Globus pallidus (tissue), 1 donor: ENCODE measurements around the gene NBPF1.
"Not testable (repeated sequence)": the region's sequence is repeated elsewhere in the genome, so short reads cannot be mapped to it uniquely, and the experiment has no call there.

Source experiments
- DNase-seq: peaks from one replicate; pipeline ENCODE4 v3.0.0-alpha.2; 2015; ENCODE audit warnings: low spot score

NBPF1 gene

DNA sequence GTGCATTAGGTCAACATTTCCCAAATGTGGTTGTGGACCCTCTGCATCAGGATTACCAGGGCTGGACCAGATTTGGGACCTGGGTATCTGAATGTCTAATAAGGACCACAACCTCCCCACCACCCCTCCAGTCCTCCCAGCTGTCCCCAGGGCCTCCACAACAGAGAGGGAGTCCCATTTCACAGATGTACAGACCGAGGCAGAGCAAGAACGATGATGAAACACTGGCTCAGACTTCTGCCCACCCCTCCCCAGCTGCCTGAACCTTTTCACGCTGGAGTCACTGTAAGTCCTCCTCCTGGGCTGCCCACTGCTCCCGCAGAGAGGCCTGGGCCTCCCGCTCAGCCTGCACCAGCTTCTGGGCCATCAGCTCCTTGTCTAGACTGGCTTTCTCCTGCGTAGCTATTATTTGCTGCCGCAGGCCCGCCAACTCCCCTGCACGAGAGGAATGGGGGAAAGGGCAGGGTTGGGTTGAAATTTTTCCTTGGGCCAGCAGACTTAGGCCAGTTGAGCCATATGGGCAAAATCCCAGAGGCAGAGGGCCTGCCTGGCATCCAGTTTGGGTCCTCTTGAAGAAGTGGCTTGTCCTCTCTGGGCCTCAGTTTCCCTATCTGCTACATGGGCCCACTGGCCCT is 8.4 kb upstream of the NBPF1 start:
- not testable (repeated sequence) for DNase-seq

DNA sequence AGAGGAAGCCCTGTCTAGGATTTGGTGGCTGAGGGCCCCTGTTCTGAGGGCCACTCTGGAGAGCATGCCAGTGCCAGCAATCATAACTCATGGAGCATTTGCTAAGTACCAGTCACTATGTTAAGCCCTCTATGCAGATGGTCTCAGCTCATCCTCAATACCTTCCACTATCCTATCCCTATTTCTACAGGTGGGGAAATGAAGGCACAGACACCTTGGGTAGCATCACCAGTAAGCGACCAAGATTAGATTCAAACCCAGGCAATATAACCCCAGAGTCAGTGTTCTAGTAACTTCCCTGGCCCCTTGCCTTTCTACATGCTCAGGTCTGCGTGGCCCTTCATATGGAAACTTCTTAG is 7.9 kb upstream of the NBPF1 start:
- no peak for DNase-seq

DNA sequence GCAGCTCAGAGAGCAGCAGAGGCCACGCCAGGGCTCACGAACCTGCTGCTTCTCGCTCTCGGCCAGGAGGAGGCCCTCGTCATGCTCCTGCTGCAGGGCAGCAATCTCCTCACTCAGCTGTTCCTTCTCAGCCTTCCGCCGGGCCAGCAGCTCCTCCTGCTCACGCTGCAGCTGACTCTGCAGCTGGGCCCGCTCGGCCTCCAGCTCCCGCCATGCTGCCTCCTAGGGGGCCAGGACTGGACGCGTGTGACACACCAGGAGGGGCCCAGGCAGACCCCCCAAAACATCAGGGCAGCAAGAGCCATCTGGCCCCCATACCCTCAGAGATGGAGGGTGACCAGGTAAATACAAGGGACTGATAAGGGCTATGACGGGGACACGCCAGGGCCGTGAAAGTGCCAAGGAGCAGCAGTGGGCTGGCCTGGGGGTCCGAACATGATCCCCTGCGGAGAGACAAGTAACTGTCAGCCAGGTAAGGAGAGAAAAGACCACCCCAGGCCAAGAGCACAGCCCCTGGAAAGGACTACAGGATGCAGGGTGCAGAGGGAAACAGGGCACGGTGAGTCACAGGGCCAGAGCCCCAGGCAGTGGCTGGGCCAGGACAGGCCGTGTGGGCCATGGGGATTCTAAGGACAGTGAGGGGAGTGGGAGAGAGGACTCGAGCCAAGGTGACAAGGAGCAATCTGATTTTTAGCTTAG is 6.6 kb upstream of the NBPF1 start:
- DNase-seq = not testable (repeated sequence)

DNA sequence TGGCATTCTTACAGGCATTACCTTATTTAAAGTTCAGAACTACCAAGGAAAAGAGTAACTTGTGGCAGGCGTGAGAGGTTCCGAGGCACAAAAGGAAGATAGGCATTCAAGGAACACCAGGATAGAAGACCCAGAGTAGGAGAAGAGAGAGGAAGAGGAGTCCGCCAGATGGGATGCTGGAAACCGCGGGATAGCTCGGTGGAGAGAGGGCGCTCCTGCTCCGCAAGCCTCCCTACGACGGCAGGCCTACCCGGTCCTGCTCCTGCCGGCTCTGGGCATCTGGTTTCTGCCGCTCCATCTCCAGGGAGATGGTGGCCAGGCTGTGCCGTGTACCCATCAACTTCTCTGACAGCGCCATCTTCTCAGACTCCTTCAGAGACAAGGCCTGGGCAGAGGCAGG is 5.4 kb upstream of the NBPF1 start:
- DNase-seq = no peak

DNA sequence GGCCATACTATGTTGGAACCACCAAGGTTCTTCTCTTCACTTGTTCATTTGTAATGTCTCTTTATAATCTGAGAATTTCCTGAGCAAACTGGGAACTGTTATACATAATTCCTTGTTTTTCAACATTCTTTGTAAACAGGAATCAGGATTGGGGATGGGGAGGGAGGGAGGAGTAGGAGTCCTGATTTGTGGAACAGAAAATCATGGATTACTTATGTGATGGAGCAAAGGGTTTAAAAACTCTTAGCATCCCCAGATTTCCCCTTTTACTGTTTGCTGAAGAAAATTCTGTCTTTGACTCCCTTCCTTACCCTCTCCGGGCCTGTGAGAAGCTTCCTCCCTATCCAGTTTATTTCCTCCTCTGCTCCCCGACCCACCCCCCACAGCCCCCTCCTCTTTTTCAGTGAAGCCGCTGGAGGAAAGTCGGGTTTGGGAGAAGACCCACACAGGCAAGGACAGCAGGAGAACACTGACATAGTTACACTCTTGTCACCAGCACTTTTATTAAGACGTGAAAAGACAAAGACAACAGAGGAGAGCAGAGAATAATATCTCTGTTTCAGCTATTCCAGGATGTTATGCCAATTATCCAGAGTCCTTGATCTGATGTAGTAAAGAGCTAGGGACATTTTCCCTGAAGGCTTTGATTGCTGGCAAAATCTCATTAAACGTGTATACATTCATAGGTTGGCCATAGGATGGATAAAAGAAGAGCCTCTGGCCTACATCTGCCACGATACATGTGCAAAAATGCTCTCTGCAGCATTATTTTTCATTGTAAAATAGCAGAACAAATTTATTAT is 4.6 kb upstream of the NBPF1 start:
- no peak for DNase-seq

DNA sequence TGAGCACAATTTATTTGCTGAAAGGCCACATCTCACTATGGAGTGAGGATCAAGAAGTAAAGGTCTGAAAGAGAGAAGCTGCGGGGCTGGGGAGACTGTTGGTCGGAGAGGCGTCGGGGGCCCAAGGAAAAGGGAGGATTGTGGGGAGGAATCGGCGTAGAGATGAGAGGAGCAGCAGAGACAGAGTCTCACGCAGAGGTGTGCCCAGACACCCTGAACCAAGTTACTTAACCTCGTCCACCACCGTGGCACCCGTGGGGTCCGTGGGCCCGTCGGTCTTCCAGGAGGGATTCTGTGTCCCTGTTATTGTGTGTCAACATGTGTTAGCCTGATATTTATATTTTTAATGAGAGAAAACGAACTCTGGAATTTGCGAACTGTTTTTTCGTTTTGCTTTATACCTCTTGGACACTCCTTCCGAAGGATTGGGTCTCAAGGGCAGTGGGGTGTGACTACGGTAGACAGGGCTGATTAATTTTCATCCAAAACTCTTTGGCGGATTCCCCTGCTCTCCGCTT is 3.8 kb upstream of the NBPF1 start:
- DNase-seq = no peak

DNA sequence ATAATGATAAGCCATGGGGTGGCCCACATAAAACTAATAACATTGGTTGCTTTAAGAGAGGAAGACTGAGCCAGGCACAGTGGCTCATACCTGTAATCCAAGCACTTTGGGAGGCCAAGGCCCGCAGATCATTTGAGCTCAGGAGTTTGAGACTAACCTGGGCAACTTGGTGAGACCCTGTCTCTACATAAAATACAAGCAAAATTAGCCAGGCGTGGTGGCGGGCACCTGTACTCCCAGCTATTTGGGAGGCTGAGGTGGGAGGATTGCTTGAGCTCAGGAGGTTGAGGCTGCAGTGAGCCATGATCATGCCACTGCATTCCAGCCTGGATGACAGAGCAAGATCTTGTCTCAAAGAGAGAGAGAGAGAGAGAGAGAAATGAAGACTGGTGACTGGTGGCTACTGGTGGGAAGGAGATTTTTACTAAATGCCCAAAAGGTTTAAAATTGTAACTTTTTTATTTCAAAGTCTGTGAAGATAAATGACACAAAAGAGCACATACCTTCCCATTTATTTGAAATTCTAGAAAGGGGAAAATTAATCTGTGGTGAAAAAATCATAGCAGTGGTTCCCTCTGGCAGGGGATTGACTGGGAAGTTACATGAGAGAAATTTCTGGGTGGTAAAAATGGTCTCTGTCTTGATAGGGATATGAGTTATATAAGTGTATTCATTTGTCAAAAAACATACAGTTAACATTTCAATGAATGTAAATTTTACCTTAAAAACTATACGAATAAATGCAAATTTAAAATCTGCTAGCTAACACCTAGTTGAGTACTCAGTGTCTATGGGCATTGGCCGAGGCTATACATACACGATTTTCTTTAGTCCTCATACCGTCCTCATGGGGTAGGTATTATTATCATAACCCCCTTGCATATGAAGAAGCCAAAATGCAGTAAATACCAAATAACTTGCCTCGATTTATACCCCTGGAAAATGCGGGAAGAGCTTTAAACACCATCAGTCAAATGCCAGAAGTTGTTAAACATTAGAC is 2.2 kb upstream of the NBPF1 start:
- no peak for DNase-seq

DNA sequence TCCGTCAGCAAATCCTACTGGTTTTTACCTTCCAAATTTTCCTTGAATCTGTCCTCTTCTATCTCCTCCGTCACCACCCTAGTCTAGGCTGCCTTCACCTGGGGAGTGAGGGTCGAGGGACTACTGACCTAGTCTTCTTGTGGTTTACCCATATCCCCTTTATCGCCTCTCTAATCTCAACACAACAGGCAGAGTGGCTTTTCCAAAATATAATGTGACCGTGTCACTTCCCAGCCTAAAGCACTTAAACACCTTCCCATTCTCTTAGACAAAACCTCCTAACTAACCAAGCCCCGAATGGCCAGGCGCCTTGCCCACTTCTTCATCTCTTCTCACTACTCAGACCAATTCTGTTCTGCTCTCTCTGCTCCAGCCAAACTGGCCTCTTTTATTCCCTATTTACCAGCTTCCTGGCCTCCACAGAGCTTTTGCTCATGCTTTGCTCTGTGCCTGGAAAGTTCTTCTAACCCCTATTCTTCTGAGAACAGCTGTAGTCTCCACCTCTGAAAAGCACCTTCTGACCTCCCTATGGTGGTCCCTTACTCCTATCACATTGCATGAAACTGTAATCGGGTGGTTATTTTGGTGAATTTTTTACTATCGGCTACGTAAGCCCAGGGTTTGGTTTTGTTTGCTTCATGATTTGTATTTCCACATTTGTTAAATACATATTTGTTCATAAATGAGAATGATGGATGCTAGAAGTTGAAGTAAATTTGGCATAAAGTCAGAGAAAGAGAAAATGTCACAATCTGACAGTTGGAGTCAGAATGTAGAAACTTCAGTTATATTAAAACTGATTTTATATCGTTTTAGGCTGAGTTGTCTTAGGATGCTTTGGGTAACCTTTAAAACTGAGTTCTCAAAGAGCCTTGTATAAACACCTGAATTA is 1.2 kb upstream of the NBPF1 start:
- no peak for DNase-seq

DNA sequence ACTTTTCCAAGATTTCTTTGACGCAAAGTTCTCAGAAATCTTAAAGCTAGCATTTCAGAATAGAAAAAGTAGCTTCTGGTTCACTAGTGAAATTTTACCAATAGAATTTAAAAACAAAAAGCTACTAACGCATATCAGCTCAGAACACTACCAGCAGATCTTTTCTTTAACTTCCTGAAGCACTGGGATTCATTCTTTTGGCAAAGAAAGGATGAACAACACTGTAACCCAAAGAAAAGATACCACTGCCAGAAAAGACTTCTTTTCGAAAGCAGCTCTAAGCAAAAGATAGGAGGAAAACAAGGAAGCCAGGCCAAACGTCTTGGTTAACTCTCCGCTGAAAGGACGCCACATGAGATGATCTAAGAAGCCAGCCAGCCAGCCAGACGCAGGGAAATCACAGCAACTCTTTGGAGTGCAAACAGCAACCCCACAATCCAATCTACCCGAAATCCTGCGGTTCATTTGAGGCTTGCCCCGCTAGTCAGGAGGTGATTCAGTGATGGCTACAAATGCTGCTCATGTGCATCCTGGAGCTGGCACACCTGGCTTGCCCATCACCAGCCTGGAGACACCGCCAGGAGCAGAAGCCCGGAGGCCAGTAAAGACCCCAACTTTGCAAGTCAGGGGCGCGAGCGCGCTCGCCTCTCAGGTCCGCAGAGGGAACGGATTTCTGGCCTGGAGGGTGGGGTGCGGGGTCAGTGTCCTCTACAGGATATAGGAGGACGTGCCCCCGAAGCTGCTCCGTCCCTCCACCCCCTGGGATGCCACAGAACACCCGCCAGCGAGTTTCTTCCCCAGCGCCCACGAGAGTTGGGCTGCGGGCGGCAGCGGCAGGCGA is 812 bp downstream of the NBPF1 start:
- DNase-seq = peak; percentile 75

DNA sequence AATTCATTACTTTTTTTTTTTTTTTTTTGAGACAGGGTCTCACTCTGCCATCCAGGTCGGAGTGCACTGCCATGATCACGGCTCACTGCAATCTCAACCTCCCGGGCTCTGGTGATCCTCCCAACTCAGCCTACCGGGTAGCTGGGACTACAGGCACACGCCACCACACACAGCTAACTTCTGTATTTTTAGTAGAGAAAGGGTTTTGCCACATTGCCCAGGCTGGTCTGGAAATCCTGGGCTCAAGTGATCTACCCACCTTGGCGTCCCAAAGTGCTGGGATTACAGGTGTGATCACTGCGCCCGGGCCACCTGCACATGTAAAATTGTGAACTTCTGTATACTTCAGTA is 1.4 kb downstream of the NBPF1 start:
- DNase-seq = not testable (repeated sequence)

DNA sequence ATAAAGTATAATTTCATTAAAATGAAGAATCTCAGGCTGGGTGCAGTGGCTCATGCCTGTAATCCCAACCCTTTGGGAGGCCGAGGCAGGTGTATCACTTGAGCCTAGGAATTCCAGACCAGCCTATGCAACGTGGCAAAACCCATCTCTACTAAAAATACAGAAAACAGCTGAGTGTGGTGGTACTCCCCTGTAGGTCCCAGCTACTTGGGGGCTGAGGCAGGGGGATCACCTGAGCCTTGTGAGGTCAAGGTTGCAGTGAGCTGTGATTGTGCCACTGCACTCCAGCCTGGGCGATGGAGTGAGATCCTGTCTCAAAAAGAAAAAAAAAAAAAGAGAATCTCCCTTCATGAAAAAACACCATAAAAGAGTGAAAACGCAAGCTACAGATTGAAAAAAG is 2.2 kb downstream of the NBPF1 start:
- not testable (repeated sequence) for DNase-seq

DNA sequence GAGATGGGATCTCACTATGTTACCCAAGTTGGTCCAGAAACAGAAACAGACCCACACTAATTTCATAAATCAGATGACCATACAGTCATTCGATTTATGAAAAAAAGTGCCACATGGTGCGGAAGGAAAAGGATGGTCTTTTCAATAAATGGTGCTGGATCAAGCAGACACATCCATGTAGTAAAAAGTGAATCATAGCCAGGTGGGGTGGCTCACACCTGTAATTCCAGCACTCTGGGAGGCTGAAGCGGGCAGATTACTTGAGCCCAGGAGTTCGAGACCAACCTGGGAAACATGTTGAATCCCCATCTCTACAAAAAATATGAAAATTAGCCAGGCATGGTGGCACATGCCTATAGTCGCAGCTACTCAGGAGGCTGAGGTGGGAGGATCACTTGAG is 2.8 kb downstream of the NBPF1 start:
- not testable (repeated sequence) for DNase-seq

DNA sequence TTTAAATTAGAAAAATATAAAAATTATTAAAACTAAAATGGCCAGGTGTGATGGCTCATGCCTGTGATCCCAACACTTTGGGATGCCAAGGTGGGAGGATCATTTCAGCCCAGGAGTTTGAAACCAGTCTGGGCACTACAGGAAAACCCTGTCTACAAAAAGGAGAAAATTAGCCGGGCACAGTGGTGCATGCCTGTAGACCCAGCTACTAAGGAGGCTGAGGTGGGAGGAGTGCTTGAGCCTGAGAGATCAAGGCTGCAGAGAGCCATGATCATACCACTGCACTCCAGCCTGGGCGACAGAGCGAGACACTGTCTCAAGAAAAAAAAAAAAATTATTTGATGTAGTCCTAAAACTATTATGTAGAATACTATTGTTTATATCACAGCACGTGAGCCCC is 3.6 kb downstream of the NBPF1 start:
- DNase-seq = not testable (repeated sequence)

DNA sequence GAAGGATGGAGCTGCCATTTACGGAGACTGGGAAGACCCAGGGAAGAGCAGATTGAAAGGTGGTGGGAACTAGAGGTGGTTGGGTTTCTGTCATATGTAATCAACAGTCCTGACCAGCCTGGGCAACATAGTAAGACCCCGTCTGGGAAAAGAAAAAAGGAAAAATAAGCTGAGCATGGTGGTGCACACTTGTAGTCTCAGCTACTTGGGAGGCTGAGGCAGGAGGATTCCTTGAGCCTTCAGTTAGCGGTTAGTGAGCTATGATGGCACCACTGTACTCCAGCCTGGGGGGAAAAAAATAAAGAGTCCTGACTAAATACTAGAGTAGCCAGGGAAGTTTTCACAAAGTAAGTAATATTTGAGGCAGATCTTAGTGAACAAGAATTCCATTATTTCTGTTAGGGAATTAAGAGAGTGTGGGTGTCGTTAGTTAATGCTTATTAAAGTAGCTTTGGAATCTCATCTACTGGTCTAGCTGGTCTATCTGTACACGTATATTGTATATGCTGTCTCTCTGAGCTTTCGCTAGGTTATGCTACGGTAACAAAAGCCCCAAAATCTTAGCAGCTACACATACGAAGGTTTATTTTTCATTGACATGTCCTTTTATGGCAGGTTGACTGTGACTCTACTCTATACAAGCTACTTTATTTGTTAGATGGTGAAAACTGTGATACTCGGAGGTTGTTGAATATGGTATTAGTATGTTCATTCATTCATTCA is 4.4 kb downstream of the NBPF1 start:
- no peak for DNase-seq

DNA sequence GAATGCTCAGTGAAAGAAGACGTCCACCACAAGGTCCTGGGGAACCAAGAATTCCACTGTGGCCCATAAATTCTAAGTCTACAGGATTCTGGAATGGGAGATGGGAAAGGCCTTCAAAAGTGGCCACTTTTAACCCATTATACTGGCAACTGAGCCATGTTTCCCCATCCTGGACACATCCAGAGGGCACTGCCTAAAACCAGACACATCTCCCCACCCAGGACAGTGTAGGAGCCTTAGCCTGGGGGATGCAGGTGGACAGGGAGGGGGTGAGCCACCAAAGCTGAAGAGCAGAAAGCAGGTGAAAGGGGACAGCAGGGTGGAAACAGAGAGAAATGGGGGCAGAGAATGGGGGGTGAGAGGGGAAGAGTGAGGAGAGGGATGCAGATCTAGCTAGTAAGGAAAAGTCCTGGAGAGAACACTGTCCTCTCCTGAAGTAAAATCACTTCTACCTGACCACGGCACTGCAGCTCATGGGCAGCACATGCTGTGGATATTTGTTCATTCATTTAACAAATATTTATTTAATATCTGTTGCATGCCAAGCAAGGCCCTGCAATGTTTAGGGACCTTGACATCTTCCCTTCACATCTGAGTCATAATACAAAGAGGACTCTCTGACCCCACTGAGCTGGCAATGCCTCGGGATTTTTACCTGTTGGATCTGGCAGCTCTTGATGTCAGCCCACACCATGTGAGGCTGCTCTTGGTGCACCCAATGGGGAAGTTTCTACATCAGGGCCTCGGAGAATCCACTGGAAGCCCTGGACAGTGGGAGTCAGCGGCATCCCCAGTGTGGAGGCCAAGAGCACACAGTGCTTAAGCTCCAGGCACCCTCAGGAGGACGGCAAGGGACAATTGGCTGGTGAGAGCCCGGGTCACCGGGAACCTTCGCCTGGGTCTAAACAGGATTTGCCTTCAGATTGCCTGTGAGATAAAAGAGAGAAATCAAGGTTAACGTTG is 5.2 kb downstream of the NBPF1 start:
- not testable (repeated sequence) for DNase-seq

DNA sequence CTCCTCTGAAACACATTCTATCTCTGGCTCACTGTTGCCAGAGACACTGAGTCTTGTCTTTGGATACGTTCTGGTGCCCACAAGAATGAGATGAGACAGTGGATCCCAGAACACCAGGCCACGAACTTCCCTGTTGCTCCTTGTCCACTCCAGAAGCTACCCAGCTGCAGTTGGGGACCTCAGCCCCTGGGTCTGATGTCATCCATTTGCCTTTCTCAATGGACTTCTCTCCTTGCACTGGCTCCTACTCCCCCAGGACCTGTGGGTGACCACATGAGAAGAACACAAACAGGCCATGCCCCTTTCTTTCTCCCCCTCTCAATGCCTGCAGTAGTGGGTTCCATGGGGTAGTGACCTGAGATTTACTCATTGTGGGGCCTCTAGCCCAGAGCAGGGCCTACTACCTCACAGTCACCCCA is 5.9 kb downstream of the NBPF1 start:
- no peak for DNase-seq

DNA sequence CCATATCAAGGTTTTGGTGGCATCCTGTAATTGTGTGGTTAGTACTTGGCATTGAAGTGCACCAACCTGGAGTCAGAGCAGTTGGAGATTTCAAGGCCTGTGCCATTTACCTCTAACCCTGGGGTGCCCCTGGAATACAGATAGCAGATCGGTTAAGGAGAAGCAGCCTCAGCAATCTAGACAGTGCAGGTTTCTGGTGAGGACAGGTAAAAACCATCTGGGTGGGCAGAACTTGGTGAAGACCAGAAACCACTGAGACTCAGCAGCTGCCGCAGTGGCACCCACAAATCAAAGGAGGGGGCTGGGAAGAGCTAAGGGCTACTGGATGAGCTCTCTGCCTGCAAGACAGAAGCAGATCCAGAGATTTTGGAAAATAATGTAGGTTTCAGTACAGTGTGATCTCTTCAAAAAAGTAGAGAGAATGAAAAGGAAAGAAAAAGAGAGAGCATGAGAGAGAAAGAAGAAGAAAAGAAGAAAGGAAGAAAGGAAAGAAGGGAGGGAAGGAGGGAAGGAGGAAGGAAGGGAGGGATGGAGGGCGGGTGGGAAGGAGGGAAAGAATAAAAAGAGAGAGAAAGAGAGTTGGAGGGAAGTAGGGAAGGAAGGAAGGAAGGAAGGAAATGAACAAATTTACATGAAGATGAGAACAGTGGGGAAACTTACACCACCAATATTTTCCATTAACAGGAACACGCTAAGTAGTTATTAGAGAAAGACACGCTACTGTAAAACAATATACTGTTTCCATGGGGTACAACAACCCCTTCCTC is 6.5 kb downstream of the NBPF1 start:
- not testable (repeated sequence) for DNase-seq
